Loucy (cell line): ENCODE measurements around the gene ARHGAP20.

Source experiments
- H2AFZ ChIP-seq: fragments of 200-600 bp; sonication (generic); 2 replicates; pipeline ENCODE4 v1.6.0; 2016; ENCODE audit warnings: antibody characterized with exemption, mild to moderate bottlenecking, low read length, moderate library complexity
- H3F3A ChIP-seq: fragments of 200-600 bp; 2 replicates; pipeline ENCODE4 v1.6.0; 2016; ENCODE audit warnings: antibody characterized with exemption, low read depth, mild to moderate bottlenecking
- H3K27me3 ChIP-seq: fragments of 200-600 bp; sonication (generic); 2 replicates; pipeline ENCODE4 v1.6.1; 2014; ENCODE audit warnings: low read length, mild to moderate bottlenecking; ENCODE audit not compliant: insufficient read depth, poor library complexity, severe bottlenecking
- H3K36me3 ChIP-seq: fragments of 200-600 bp; sonication (generic); 2 replicates; pipeline ENCODE4 v1.6.1; 2016; ENCODE audit warnings: low read length; ENCODE audit not compliant: insufficient read depth
- H3K4me1 ChIP-seq: fragments of 200-600 bp; sonication (generic); 2 replicates; pipeline ENCODE4 v1.5.1; 2014; ENCODE audit warnings: low read length, mild to moderate bottlenecking; ENCODE audit not compliant: insufficient read depth, poor library complexity, severe bottlenecking
- H3K4me2 ChIP-seq: fragments of 200-600 bp; sonication (generic); 2 replicates; pipeline ENCODE4 v1.6.0; 2014; ENCODE audit warnings: antibody characterized with exemption, low read length, low read depth, mild to moderate bottlenecking; ENCODE audit not compliant: poor library complexity, severe bottlenecking
- H3K4me3 ChIP-seq: fragments of 200-600 bp; sonication (generic); 2 replicates; pipeline ENCODE4 v1.5.1; 2014; ENCODE audit warnings: low read length, mild to moderate bottlenecking, mixed read lengths; ENCODE audit not compliant: poor library complexity, severe bottlenecking
- H3K79me2 ChIP-seq: fragments of 200-600 bp; sonication (generic); 2 replicates; pipeline ENCODE4 v1.6.1; 2014; ENCODE audit warnings: low read length; ENCODE audit not compliant: insufficient read depth
- H3K9ac ChIP-seq: fragments of 200-600 bp; sonication (generic); 2 replicates; pipeline ENCODE4 v1.6.0; 2014; ENCODE audit warnings: mild to moderate bottlenecking, low read depth, low read length, moderate library complexity; ENCODE audit not compliant: poor library complexity, severe bottlenecking
- H3K9me2 ChIP-seq: fragments of 200-600 bp; sonication (generic); replicated peaks from 2 replicates; pipeline ENCODE4 v1.6.1; 2016; ENCODE audit warnings: low read depth, low read length, mixed read lengths
- H3K9me3 ChIP-seq: fragments of 200-600 bp; sonication (generic); 2 replicates; pipeline ENCODE4 v1.6.1; 2014; ENCODE audit warnings: mild to moderate bottlenecking, antibody characterized with exemption, low read length, low read depth; ENCODE audit not compliant: insufficient read depth
- H4K20me1 ChIP-seq: fragments of 200-600 bp; sonication (generic); 2 replicates; pipeline ENCODE4 v1.6.0; 2014; ENCODE audit warnings: antibody characterized with exemption, low read length, mild to moderate bottlenecking; ENCODE audit not compliant: insufficient read depth, poor library complexity, severe bottlenecking
- CTCF ChIP-seq: fragments of 200-600 bp; sonication (generic); conservative IDR thresholded peaks from 2 replicates; pipeline ENCODE4 v1.5.1; 2014; ENCODE audit warnings: mild to moderate bottlenecking, antibody characterized with exemption, low read length
- EZH2phosphoT487 ChIP-seq: fragments of 200-600 bp; IDR thresholded peaks from 2 replicates; pipeline ENCODE4 v1.6.1; 2018; ENCODE audit warnings: antibody characterized with exemption, mild to moderate bottlenecking, moderate library complexity, borderline replicate concordance

The ARHGAP20 gene

GRCh38 chr11:110613197-110613918, 98.9 kb downstream of the ARHGAP20 start:
- Histone ChIP-seq H4K20me1 (no peaks in the 10 kb centered on the region), H3K4me1 (no peaks in the 10 kb centered on the region), H3K27me3 (no peaks in the 10 kb centered on the region), H3K9me3 (no peaks in the 10 kb centered on the region), H3K9ac (no peak overlapping the region), H2AFZ (no peak overlapping the region), H3K9me2 (no peaks in the 10 kb centered on the region), H3K4me3 (no peak overlapping the region), H3F3A (no peaks in the 10 kb centered on the region), H3K79me2 (no peaks in the 10 kb centered on the region), H3K4me2 (no peak overlapping the region), H3K36me3 (no peaks in the 10 kb centered on the region)
- TF ChIP-seq EZH2phosphoT487: no peak
- TF ChIP-seq CTCF: no peak

GRCh38 chr11:110606415-110606814, 105.8 kb downstream of the ARHGAP20 start:
- TF ChIP-seq EZH2phosphoT487 (no peak), CTCF (no peak)
- H3K4me3 ChIP-seq: no peak overlapping the region
- no peak overlapping the region for H3K4me2 ChIP-seq
- H4K20me1 ChIP-seq: no peaks in the 10 kb centered on the region
- H3K9me2 ChIP-seq: no peaks in the 10 kb centered on the region
- no peak overlapping the region for H2AFZ ChIP-seq
- H3F3A ChIP-seq: no peaks in the 10 kb centered on the region
- no peaks in the 10 kb centered on the region for H3K27me3 ChIP-seq
- H3K9ac ChIP-seq: no peak overlapping the region
- no peaks in the 10 kb centered on the region for H3K9me3 ChIP-seq
- no peaks in the 10 kb centered on the region for H3K36me3 ChIP-seq
- no peaks in the 10 kb centered on the region for H3K79me2 ChIP-seq
- no peaks in the 10 kb centered on the region for H3K4me1 ChIP-seq

- Histone ChIP-seq H3K9ac (no peak overlapping the region), H3K4me2 (no peak overlapping the region), H3K36me3 (no peaks in the 10 kb centered on the region), H3K4me3 (no peak overlapping the region), H3K9me3 (peaks cover 13% of the 10 kb centered on the region; the same call in 1 of the 2 replicates), H2AFZ (no peak overlapping the region), H3F3A (no peaks in the 10 kb centered on the region), H3K4me1 (no peaks in the 10 kb centered on the region), H4K20me1 (no peaks in the 10 kb centered on the region), H3K27me3 (no peaks in the 10 kb centered on the region), H3K79me2 (no peaks in the 10 kb centered on the region), H3K9me2 (no peaks in the 10 kb centered on the region)
- TF ChIP-seq CTCF: no peak
- no peak for TF ChIP-seq EZH2phosphoT487
These were observed 110.3 kb downstream of the ARHGAP20 start for GRCh38 chr11:110601936-110602335.
